ENCODE measurements around the gene FAT4. TPM values are rescaled to one million over a fixed set of nuclear protein-coding genes. Genes with fewer than 3 reads are reported as not detected.

Gene FAT4, protein sequence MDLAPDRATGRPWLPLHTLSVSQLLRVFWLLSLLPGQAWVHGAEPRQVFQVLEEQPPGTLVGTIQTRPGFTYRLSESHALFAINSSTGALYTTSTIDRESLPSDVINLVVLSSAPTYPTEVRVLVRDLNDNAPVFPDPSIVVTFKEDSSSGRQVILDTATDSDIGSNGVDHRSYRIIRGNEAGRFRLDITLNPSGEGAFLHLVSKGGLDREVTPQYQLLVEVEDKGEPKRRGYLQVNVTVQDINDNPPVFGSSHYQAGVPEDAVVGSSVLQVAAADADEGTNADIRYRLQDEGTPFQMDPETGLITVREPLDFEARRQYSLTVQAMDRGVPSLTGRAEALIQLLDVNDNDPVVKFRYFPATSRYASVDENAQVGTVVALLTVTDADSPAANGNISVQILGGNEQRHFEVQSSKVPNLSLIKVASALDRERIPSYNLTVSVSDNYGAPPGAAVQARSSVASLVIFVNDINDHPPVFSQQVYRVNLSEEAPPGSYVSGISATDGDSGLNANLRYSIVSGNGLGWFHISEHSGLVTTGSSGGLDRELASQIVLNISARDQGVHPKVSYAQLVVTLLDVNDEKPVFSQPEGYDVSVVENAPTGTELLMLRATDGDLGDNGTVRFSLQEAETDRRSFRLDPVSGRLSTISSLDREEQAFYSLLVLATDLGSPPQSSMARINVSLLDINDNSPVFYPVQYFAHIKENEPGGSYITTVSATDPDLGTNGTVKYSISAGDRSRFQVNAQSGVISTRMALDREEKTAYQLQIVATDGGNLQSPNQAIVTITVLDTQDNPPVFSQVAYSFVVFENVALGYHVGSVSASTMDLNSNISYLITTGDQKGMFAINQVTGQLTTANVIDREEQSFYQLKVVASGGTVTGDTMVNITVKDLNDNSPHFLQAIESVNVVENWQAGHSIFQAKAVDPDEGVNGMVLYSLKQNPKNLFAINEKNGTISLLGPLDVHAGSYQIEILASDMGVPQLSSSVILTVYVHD (N-terminal part only)
- total RNA-seq (10 to 100 TPM in 5 of 7 donors, 1 to 10 TPM in 2; 8.3 to 14.2 (median 11.0) TPM), polyA plus RNA-seq (1 to 10 TPM; 3.8 to 8.7 TPM)
- long read RNA-seq, donor 1, partial matches to known transcripts: 0 of 3 reads
- long read RNA-seq, donor 1, other reads (novel, unspliced or antisense): 3 of 3 reads
- long read RNA-seq, donor 2, partial matches to known transcripts: 8 of 9 reads
- long read RNA-seq, donor 2, other reads (novel, unspliced or antisense): 0 of 9 reads
- long read RNA-seq, donor 3, partial matches to known transcripts: 2 of 5 reads
- long read RNA-seq, donor 3, other reads (novel, unspliced or antisense): 3 of 5 reads

DNA sequence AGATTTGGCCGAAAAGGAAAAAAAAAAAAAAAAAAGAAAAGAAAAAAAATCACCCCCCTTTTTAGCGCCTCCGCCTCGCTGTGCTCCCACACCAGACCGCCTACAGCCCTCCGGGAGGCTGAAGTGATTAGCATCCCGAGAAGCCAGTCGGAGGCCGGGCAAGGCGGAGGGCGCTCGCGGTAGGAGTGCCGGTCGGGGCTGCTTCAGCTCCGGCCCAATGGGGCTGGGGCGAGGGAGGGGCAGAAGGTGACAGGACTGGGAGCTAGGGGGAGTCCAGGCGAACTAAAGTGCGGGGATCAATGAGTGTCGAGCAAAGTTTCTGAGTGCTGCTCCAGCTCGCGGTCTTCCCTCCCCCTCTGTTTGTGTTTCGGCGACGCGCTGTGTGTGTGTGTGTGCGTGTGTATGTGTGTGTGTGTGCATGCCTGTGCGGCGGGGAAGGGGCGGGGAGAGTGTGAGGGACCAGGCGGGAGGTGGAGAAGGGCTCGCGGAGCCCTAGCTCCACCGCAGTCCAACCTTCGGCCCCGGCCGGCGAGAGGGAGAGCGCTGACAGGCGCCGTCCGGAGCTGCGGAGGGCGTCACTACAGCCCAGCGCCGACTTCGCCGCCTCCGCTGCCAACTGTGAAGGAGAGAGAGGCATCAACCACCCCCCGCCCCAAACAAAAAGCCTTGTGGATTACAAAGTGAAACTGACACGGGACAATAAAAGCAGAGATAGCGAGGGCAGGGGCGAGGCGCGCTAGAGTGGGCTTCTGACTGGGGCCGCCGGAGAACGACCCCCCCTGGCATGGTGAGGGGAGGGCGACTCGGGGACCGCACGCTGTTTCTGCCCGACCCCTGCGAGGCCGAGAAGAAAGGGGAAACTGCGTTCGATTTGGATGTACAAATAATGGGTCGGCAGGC is at the start of gene FAT4:
TSS of gene FAT4 (plus strand) at position 280 of the 900 bp plus-strand sequence. CDS start 1,457 bp downstream, outside the sequence.
- Histone ChIP-seq H3K27ac (peak within 1 kb of the TSS; percentile 87 to 92), H3K9me3 (peaks cover 0 to 3% of the 10 kb centered on the region in 2 donors), H3K4me1 (ENCODE audit: insufficient read depth) (peaks cover 11% of the 10 kb centered on the region), H3K4me3 (peak within 1 kb of the TSS; percentile 76), H3K27me3 (no peaks in the 10 kb centered on the region), H3K36me3 (no peaks in the 10 kb centered on the region)
- WGBS, 3 donors: 0 to 1% (median 0%) methylated on average over 67 to 68 of the region's 68 CpGs
- TF ChIP-seq POLR2A (IDR thresholded peaks at IDR 0.05) (peak; percentile 57), EP300 (IDR thresholded peaks at IDR 0.05) (no peak), CTCF (IDR thresholded peaks at IDR 0.05) (peak in 1 of 3 donors; percentile 38)
- intact Hi-C loops (cut with DNase I): loop anchor here in 2 of 4 donors (5.0 to 10.0 kb wide), 2 partner anchors 432 to 440 kb away; no protein-coding TSS in a partner anchor
- peak; percentile 95 to 97 (median 97) for DNase-seq

DNA sequence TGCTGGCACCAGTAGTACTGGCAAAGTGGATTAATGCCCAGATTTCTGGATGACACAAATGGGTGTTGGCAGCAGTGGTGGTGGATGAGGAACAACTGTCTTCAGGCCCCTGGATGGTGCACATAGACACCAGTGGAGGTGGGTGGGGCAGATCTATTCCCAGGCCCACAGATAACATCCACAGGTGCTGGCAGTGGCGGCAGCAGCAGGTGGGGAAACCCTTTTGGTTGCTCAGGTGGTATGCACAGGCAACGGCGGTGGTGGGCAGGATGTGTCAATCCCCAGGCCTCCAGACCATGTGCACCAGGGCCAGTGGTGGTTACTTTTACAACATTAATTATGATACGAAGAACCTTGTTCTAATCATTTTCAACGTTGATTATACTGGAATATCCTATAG is 48.9 kb upstream of the FAT4 start:
- Histone ChIP-seq H3K9me3 (no peaks in the 10 kb centered on the region), H3K27ac (no peak overlapping the region), H3K27me3 (peaks cover 3% of the 10 kb centered on the region), H3K4me3 (no peak overlapping the region), H3K36me3 (no peaks in the 10 kb centered on the region), H3K4me1 (ENCODE audit: insufficient read depth) (no peaks in the 10 kb centered on the region)
- DNase-seq: no peak
- TF ChIP-seq EP300 (IDR thresholded peaks at IDR 0.05) (no peak), POLR2A (IDR thresholded peaks at IDR 0.05) (no peak), CTCF (IDR thresholded peaks at IDR 0.05) (no peak)
- intact Hi-C loops (cut with DNase I): no loop called here
- 92 to 96% (median 93%) methylated on average over 5 of the region's 5 CpGs for WGBS, 3 donors

DNA sequence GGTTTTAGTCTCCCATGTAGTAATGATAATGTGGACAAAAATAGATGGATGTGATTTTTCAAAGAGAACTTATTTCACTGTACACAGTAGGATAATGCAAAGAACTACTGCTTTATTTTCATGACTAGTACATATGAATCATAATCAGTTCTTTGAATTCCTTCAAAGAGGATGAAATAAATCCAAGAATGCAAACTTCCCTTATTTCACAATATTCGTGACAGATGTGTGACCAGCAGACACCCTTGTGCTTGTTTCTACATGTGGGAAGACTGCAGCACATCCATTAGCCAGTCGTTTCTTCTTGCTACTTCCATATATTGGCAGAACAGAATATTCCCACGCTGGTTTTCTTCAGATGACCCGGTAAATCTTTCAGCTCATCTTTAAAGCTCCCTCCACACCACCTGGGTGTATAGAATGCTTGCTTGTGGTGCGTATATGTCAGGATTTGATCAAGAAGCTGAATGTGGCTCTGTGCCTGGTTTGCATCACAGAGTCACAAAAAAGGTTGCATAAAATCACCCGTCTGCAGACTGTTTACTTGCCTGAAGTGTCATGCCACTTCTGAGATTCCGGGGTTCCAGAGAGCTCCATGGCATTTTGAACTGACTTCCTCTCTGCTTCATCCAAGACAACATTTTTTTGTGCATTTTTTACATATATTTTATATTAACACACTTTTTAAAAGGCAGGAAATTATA is 47.7 kb upstream of the FAT4 start:
- Histone ChIP-seq H3K4me3 (no peak overlapping the region), H3K9me3 (no peaks in the 10 kb centered on the region), H3K27ac (no peak overlapping the region), H3K36me3 (no peaks in the 10 kb centered on the region), H3K27me3 (peaks cover 3% of the 10 kb centered on the region), H3K4me1 (ENCODE audit: insufficient read depth) (no peaks in the 10 kb centered on the region)
- WGBS, 3 donors: 74 to 75% (median 75%) methylated on average over 7 of the region's 7 CpGs
- DNase-seq: no peak
- TF ChIP-seq POLR2A (IDR thresholded peaks at IDR 0.05): no peak
- TF ChIP-seq CTCF (IDR thresholded peaks at IDR 0.05): no peak
- no peak for TF ChIP-seq EP300 (IDR thresholded peaks at IDR 0.05)
- intact Hi-C loops (cut with DNase I): no loop called here
